Smooth muscle cell (in vitro differentiated cells): ENCODE data around the gene FAM153A. TPM values are rescaled to one million over a fixed set of nuclear protein-coding genes. Genes with fewer than 3 reads are reported as not detected.
"Not testable (repeated sequence)": the region's sequence is repeated elsewhere in the genome, so short reads cannot be mapped to it uniquely, and the experiment has no call there.

Experiments used
- DNase-seq: peaks from one replicate; lab custom pipeline; 2025; ENCODE audit not compliant: unreplicated experiment; lab: John Stamatoyannopoulos, UW
- H2AFZ ChIP-seq: fragments of 200-600 bp; sonication (generic); 2 replicates; pipeline ENCODE4 v1.6.0; 2016; ENCODE audit warnings: antibody characterized with exemption, low read depth, mild to moderate bottlenecking
- H3F3A ChIP-seq: fragments of 200-600 bp; sonication (generic); 2 replicates; pipeline ENCODE4 v1.6.0; 2017; ENCODE audit warnings: antibody characterized with exemption, low read depth
- H3K27ac ChIP-seq: fragments of 200-600 bp; sonication (generic); 2 replicates; pipeline ENCODE4 v1.5.1; 2016; ENCODE audit warnings: low read depth, mild to moderate bottlenecking
- H3K27me3 ChIP-seq: fragments of 200-600 bp; sonication (generic); 2 replicates; pipeline ENCODE4 v1.6.1; 2016; ENCODE audit warnings: low read depth, mild to moderate bottlenecking
- H3K36me3 ChIP-seq: fragments of 200-600 bp; sonication (generic); 2 replicates; pipeline ENCODE4 v1.5.1; 2016; ENCODE audit warnings: low read depth
- H3K4me1 ChIP-seq: fragments of 200-600 bp; sonication (generic); 2 replicates; pipeline ENCODE4 v1.5.1; 2016; ENCODE audit warnings: low read depth
- H3K4me2 ChIP-seq: fragments of 200-600 bp; sonication (generic); 2 replicates; pipeline ENCODE4 v1.6.0; 2016; ENCODE audit warnings: mild to moderate bottlenecking
- H3K4me3 ChIP-seq: fragments of 200-600 bp; sonication (generic); 2 replicates; pipeline ENCODE4 v1.5.1; 2016; ENCODE audit warnings: mild to moderate bottlenecking
- H3K79me2 ChIP-seq: fragments of 200-600 bp; sonication (generic); 2 replicates; pipeline ENCODE4 v1.6.0; 2016; ENCODE audit warnings: low read depth, mild to moderate bottlenecking
- H3K9ac ChIP-seq: fragments of 200-600 bp; sonication (generic); 2 replicates; pipeline ENCODE4 v1.6.0; 2016; ENCODE audit warnings: low read depth
- H3K9me3 ChIP-seq: fragments of 200-600 bp; sonication (generic); replicated peaks from 2 replicates; pipeline ENCODE4 v1.5.1; 2016; ENCODE audit warnings: low read depth
- H4K20me1 ChIP-seq: fragments of 200-600 bp; sonication (generic); 2 replicates; pipeline ENCODE4 v1.6.0; 2016; ENCODE audit warnings: low read depth
- WGBS: methylation state at CpG from one replicate; pipeline ENCODE4 v1.1.7; 2016; ENCODE audit warnings: low lambda C conversion rate; 5-methylcytosine and 5-hydroxymethylcytosine counted together
- polyA plus RNA-seq: library from polyadenylated mRNA; unstranded; fragments of >200 nt; fragmentation: Nextera tagmentation; extraction: Ambion mirVana; gene quantifications from 2 replicates; pipeline ENCODE4 v1.2.1, GENCODE V29; 2016
- total RNA-seq: library from RNA; depleted of rRNA; stranded (reverse); fragments of >200 nt; gene quantifications from 2 replicates; pipeline ENCODE4 v1.2.3, GENCODE V29; 2014

FAM153A gene
- 0.04 and 0.27 TPM in 2 replicates for total RNA-seq
- 0.28 TPM in 1 of 2 replicates, not detected in the other for polyA plus RNA-seq

DNA sequence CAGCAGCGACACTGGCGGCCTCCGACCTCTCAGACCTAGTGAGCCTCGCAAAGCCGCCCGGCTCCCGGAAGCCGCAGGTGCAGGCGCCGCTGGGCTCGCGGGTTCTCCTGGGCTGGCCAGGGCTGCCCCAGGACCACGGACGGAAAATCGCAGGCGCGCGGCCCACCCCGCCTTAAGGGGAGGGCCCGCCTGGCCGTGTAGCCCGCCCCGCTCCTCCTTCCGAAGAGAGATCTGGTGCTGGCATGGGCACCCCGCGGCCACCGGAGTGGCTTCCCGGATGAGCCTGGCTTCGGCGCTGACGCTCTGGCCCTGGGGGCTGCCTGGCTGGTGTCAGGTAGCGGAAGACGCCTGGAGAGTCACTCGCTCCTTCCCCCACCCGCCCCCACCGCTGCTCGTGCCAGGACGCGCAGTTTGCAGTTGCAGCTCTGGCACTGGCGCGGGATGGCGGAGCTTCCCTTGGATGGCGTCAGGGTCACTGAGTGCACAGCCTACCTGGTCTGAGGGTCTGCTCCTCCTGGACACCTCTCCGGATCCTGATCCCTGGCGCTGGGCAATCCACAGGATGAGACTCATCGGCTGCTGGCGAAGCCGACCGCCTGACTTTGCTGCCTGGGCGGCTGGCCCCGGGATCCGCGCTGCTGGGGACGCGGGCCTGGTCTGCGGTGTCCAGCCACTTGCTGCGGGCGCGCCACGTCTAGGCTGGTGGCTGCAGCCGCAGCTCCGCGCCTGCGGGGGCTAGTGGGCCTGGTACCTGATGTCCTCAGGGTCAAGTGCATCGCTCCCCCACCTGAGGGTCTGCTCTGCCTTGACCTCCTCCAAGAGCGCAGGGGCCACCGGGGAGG is at the start of gene FAM153A:
Gene FAM153A, minus strand, starts transcription at position 108 of the 842 bp plus-strand sequence.
- not testable (repeated sequence) for H2AFZ ChIP-seq, H3K4me1 ChIP-seq, DNase-seq, H3K27me3 ChIP-seq, H3K4me3 ChIP-seq, H3K27ac ChIP-seq, H3F3A ChIP-seq, H4K20me1 ChIP-seq, H3K36me3 ChIP-seq, H3K9ac ChIP-seq, H3K9me3 ChIP-seq, H3K79me2 ChIP-seq, H3K4me2 ChIP-seq
- WGBS, result no CpG with 5 or more reads among the region's 67 CpGs

DNA sequence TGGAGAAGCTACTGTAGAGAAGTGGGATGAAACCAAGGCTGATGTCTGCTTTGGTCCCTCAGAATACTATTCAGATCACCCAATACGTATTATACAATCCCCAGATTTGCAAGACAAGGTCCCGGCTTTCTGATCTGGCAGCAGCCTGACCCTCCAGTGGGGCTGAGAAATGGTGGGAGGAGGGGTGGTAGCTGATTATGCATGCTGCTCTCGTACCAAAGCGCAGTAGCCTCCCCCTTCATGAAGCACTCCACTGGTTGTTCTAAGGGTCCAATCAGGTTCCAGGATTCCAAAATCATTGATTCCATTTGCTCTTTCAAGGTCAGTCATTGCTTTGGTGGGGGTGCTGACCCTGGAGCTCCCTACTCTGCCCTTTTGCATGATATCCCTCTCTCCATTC is 49.6 kb upstream of the FAM153A start:
- H3K9me3 ChIP-seq, H3K4me2 ChIP-seq, DNase-seq, H3K9ac ChIP-seq, H3K36me3 ChIP-seq, H3K27ac ChIP-seq, H4K20me1 ChIP-seq, H3F3A ChIP-seq, H2AFZ ChIP-seq, H3K27me3 ChIP-seq, H3K4me3 ChIP-seq, H3K79me2 ChIP-seq, H3K4me1 ChIP-seq: not testable (repeated sequence)
- WGBS, result 73% methylated on average over 4 of the region's 4 CpGs

DNA sequence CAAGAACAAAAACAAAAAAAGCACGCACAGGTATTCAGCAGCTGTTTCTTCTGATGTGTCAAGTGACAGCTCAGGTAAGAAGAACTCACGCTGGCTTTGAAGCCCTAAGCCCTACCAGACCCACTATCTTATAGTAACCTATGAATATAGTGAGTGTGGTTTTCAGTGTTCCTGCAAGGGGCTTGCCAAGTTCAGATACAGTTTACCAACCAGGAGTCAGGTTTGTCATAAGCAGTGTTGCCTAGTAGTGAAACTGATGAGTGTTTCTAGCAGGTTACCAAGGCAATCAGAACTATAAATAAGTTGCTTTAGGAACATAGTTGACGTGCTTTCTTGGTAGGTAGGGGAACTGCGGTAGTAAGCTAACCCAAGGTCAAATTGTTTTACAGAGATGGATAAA is 43.4 kb upstream of the FAM153A start:
- not testable (repeated sequence) for H3K4me1 ChIP-seq, H3K27me3 ChIP-seq, H2AFZ ChIP-seq, DNase-seq, H3K36me3 ChIP-seq, H3K9me3 ChIP-seq, H3K79me2 ChIP-seq, H3K4me2 ChIP-seq, H3K27ac ChIP-seq, H3F3A ChIP-seq, H3K4me3 ChIP-seq, H4K20me1 ChIP-seq, H3K9ac ChIP-seq
- no CpG with 5 or more reads among the region's 4 CpGs for WGBS

DNA sequence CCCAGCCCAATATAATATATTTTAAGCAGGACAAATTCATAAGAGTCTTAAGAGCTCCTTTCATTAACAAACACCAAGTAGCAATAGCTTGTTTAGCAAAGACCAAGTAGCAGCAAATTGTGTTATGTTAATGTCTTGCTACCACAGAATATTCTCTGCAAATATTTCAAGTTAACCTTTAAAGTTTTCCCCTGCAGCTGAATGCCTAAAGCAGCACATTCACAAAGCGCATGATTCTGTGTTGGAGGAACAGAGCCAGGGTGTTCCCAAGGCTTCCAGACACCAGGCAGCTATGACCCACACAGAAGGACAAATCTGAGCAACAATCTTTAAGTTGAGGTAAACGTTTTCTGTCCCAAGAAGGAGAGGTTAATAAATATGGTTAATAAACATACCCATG is 42.1 kb upstream of the FAM153A start:
- not testable (repeated sequence) for H4K20me1 ChIP-seq, H3K36me3 ChIP-seq, H3F3A ChIP-seq, H2AFZ ChIP-seq, H3K27ac ChIP-seq, H3K4me1 ChIP-seq, H3K27me3 ChIP-seq, H3K79me2 ChIP-seq, H3K4me3 ChIP-seq, DNase-seq, H3K4me2 ChIP-seq, H3K9ac ChIP-seq, H3K9me3 ChIP-seq
- no CpG with 5 or more reads among the region's 2 CpGs for WGBS

DNA sequence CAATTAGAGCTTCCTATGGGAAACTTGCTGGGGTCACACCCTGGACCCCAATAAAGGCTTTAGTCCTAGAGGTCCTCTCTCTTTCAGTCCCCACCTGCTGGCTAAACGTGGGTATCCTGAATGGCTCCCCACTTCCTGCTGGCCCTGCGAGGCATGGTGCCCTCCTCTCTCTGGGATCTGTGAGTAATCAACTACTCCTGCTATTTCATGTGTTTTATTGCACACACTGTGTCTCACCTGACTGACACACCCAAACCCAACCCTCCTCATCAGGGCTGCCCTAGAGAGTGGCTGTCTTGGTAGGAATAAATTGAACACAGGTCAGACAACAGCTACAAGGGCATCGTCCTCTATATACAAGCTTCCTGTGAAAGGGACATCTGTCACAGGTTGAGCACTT is 39.8 kb upstream of the FAM153A start:
- H3K27ac ChIP-seq, H3K9me3 ChIP-seq, H4K20me1 ChIP-seq, H3K4me2 ChIP-seq, H3K9ac ChIP-seq, H3K79me2 ChIP-seq, H2AFZ ChIP-seq, H3K4me1 ChIP-seq, H3K4me3 ChIP-seq, H3F3A ChIP-seq, H3K36me3 ChIP-seq, DNase-seq, H3K27me3 ChIP-seq: not testable (repeated sequence)
- no CpG with 5 or more reads among the region's 3 CpGs for WGBS

DNA sequence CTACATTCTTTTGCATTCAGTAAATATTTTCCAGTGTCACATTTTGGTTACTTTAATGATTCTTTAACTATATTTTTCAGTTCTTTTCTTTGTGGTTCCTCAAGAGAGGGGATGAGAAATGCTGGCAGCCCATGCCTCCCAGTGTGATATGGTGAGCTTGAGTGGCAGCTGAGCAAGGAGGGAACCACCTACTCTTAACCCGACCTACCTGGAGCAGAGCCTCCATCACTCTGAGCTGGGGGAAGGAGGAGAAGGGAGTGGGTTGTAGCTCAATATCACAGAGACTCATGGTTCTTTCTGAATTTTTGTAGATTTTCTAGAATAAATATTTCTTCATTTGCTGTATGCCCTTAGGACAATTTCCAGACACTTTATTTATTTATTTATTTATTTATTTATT is 37.0 kb upstream of the FAM153A start:
- not testable (repeated sequence) for H3K4me2 ChIP-seq, H4K20me1 ChIP-seq, H3K79me2 ChIP-seq, H3K4me3 ChIP-seq, H3K27ac ChIP-seq, H3F3A ChIP-seq, H3K9me3 ChIP-seq, H3K36me3 ChIP-seq, H3K27me3 ChIP-seq, H3K9ac ChIP-seq, H2AFZ ChIP-seq, H3K4me1 ChIP-seq, DNase-seq
- no CpG with 5 or more reads among the region's 1 CpG for WGBS

DNA sequence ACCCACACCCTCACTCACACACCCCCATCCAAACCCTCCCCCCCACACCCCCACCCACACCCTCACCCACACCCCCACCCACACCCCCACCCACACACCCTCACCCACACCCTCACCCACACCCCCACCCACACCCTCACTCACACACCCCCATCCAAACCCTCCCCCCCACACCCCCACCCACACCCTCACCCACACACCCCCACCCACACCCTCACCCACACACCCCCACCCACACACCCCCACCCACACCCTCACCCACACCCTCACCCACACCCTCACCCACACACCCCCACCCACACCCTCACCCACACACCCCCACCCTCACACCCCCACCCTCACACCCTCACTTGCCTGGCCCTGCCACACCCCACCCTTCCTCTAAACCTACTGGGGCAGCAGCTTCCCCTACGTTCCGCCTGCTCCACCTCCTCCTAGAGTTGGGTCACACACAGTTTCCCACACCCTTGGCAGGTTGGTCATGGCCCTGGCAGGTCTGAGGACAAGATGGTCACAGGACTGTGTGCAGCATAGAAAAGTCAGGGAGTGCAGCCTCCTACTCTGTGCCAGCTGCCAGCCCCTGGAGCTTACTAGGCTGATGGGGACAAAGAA is 30.2 kb upstream of the FAM153A start:
- H2AFZ ChIP-seq, H3K9me3 ChIP-seq, H3K27ac ChIP-seq, H4K20me1 ChIP-seq, H3K4me1 ChIP-seq, H3K4me3 ChIP-seq, H3K36me3 ChIP-seq, DNase-seq, H3K79me2 ChIP-seq, H3K27me3 ChIP-seq, H3K9ac ChIP-seq, H3F3A ChIP-seq, H3K4me2 ChIP-seq: not testable (repeated sequence)
- no CpG with 5 or more reads among the region's 2 CpGs for whole genome bisulfite sequencing

DNA sequence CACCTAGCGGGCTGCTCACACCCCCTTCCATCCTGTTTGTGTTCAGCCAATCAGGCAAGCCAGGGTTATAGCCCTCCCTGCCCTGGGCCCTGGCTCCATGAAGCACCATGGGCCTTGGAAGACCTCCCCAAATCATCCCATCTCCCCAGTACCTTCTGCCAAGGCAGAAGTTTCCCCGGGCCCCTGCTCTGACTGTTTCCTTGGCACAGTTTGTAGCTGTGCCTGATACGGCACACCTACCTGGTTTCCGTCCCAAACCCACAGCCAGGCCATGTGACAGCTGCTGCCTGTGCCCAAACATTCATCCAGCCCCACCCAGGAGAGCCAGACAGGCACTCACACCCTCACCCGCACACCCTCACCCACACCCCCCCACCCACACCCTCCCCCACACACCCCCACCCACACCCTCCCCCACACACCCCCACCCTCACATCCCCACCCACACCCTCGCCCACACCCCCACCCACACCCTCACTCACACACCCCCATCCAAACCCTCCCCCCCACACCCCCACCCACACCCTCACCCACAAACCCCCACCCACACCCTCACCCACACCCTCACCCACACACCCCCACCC is 29.6 kb upstream of the FAM153A start:
- not testable (repeated sequence) for H2AFZ ChIP-seq, H3K4me2 ChIP-seq, H3K4me3 ChIP-seq, H3K9ac ChIP-seq, H3K27ac ChIP-seq, H3K27me3 ChIP-seq, H4K20me1 ChIP-seq, H3K79me2 ChIP-seq, H3K4me1 ChIP-seq, H3F3A ChIP-seq, H3K36me3 ChIP-seq, H3K9me3 ChIP-seq, DNase-seq
- WGBS, result no CpG with 5 or more reads among the region's 6 CpGs
